Endometrium (tissue), 2 donors: ENCODE data around the gene ENHO.

Experiments used
- FAIRE-seq: peaks from 2 replicates; lab custom pipeline; 2012; peaks lifted over from hg19 to GRCh38; lab: Jason Lieb, UNC
- donor health status: control.
- donor health status: control.

The ENHO gene

DNA sequence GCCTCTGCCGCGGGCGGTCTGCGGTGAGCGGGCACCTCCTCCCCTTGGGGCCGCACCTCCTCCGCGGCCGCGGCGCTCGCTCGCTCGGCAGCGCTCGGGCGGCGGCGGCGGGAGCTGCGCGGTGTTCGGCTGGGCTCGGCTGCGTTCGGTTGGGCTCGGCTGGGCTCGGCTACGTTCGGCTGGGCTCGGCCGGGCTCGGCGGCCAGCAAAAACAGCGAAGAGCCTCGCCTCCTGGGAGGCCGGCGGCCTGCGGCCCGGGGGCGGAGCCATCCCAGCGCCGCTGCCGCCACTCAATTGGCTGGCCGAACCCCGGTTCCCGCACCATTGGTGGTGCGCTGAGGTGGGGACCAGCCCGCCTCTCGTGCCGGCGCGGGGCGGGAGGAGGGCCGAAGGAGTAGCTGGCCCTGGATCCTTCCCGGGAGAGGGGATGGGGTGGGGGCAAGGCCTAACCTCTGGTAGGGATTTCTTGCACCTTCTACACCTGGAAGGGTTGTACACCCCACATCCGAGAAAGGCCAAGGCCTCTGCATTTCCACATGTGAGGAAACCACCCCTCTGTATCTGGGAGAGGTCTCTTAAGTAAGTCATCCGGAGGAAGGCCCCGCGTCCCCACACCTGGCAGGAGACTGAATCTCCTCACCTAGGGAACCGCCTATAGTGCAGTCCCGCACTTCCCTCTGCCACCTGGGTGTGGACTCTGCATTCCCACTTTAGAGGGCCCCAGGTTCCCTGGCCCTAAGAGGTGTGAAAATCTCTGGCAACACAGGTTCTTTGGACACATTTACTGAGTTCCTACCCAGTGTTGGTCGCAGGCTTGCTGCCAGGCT is at the start of gene ENHO:
Gene ENHO, minus strand, starts transcription at position 20 of the 827 bp plus-strand sequence. CDS start 1,295 bp downstream, outside the sequence.
- FAIRE-seq = no peak

DNA sequence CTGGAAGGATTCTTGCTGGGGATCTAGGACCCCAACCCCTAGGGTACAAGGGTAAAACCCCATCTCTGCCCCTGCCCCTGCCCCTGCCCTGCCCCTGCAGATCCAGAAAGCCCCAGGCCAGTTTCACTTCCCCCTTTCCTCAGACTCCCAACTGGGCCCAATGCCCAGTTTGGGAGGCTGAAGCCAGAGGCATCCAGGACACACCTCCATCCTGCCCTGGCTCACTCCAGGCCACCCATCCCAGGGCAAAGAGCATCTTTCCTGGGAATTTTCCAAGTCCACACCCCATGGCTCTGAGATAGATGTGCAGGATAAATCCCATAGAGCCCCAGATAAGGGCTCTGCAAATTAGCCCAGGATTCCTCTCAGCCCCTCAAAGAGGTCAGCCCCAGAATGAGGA is 49.3 kb upstream of the ENHO start:
- no peak for FAIRE-seq

DNA sequence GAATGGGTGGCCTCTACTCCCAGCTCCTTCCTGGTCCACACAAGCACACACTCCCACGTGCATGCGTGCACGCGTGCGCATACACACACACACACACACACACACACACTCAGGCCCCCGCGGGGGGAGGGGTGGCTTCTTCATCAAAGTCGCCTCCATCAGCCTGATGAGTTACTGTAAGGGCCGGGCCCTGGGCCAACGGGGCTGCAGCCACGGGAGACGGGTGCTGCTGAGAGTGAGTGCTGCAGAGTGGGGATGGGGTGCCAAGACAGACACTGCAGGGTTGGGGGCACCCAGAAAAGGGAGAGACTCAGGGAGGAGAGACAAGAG is 48.7 kb upstream of the ENHO start:
- FAIRE-seq = no peak

DNA sequence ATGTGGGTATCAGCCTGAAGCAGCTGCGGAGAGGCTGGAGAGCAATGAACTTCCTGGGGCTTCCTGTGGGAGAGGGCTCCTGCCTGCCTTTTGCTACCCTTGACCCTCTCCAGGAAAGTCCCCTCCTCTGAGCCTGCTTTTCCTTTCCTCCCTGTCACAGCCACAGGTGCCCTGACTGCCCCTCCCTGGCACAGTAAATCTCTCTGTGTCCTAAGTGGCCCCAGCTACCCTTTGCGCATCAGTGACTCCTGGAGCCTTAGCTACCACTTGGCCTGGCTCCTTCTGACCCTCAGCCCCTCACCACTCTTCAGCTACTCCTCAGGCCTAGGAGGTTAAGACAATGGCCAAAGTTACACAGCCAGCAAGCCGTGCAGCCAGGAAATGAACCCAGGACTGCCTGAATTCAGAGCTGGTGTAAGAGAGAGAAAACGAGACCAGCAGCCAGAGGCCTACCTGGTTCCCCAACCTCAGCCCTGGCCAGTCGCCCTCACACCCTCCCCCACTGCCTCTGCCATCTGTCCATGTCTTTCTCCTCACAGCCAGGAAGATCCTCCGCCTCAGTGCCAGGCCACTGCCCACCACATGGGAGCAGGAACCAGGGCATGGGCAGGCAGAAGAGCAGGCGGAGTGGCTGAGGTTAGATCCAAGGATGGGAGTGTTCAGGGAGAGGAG is 48.2 kb upstream of the ENHO start:
- no peak for FAIRE-seq

- FAIRE-seq = no peak
Measured at GRCh38 chr9:34570376-34570775, 47.6 kb upstream of the ENHO start.

GRCh38 chr9:34568774-34569173 is 46.0 kb upstream of the ENHO start:
- no peak for FAIRE-seq

DNA sequence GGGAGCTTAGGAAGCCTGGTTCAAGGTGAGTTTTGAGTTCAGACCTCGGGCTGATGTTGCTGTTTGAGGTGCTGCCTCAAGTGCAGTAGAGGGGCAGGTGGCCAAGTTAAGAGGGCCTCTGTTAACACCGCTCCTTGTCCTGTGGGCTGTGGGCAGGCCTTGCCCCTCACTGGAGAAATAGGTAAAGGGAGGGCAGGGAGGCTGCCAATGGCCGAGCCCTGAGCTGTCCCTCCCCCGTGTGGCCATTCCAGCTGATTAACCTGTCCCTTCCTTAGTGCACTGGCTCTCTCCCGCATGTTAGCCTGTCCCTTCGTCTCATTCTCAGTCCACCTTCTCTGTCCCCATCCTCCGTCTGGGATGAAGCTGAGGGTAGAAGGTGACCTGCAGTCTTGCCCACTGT is 45.3 kb upstream of the ENHO start:
- no peak for FAIRE-seq

DNA sequence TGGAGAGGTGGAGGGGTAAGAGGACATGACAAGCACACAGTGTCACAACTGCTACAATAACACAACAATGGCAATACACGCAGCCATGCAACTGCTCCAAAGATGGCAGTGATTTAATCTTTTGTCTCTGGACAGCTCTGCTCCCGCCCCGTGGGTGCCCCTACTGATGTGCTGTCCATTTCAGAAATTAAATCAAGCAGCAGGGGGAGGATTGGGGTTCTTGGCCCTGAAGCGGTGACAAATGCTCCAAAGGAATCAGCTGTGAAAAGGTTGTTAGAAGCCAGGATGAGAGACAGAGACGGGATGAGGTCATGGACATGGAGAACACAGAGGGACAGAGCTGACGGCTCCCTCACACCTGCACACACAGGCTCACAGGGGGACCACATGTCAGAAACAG is 44.2 kb upstream of the ENHO start:
- FAIRE-seq = no peak

DNA sequence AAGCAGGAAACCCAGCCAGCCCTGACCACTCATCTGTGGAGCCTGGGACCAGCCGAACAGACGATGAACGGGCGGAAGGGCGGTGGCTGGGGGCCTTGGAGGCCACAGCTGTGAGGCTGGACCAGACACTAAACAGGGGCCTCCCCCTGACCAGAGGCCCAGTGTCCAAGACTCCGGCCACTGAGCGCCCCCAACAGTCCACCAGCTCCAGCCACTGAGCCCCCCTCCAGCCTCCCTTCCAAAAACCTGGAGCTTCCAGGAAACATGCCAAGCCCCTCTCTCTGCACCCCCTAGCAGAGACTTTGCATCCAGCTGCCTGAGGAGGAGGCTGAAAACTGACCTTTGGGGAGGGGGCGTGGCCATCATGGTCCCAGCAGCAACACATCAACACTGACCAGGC is 43.5 kb upstream of the ENHO start:
- FAIRE-seq = no peak

GRCh38 chr9:34565856-34566255 is 43.1 kb upstream of the ENHO start:
- FAIRE-seq = no peak

DNA sequence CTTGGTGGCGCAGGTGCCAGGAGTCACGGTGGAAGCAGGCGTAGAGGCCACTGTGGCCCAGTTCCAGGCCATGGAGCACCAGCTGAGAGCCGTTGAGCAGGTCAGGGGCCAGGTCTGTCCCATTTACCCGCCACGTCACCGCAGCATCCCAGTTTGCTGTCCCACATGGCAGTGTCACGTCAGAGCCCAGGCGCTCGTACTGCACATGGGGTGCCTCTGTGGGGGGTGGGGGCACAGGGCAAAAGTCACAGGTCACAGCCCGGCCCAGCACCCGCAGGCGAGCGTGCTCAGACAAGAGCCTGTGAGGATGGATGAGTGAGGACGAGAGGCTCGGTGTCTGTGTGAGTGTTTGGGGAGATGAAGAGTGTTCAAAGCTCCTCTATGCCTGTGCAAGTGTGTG is 41.8 kb upstream of the ENHO start:
- FAIRE-seq = no peak

GRCh38 chr9:34563262-34563661 is 40.5 kb upstream of the ENHO start:
- FAIRE-seq = no peak

- FAIRE-seq = no peak
Measured at GRCh38 chr9:34562135-34562745, 39.5 kb upstream of the ENHO start.

- FAIRE-seq = no peak
Measured at GRCh38 chr9:34560599-34561214, 37.9 kb upstream of the ENHO start.

- no peak for FAIRE-seq
Measured at GRCh38 chr9:34559624-34560455, 37.0 kb upstream of the ENHO start.

- FAIRE-seq = no peak
Measured at GRCh38 chr9:34558919-34559623, 36.3 kb upstream of the ENHO start.

GRCh38 chr9:34558364-34558763 is 35.6 kb upstream of the ENHO start:
- FAIRE-seq = no peak

GRCh38 chr9:34557426-34558321 is 34.9 kb upstream of the ENHO start:
- no peak for FAIRE-seq

GRCh38 chr9:34556949-34557348 is 34.2 kb upstream of the ENHO start:
- no peak for FAIRE-seq

DNA sequence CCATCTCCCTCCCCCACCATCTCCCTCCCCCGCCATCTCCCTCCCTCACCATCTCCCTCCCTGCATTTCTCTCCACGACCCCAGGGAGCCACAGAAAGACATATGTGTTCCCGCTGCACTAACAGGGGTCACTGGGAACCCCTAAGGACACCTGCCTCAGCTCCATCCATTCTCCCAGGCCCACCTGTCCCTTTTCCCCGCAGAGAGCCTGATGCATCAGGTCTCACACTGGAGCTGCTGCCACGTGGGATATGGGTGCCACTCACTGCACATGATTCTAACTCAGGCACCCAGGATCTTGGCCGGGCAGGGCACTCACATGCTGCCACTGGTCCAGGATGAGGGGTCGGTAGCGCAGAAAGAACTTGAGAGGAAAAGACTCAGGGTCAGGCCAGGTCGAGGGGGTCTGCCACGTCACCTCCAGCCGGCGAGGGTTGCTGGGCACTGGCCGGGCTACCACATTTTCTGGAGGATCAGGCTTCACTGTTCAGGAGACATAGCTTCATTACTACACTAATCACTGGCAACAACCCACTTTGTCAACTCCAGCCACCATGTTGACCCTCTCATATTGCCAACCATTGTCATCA is 33.2 kb upstream of the ENHO start:
- no peak for FAIRE-seq
